Measurements from ENCODE around the gene SLC6A19.

SLC6A19 gene

GRCh38 chr5:1172670-1173404, 28.6 kb upstream of the SLC6A19 start:
- H3K4me3 ChIP-seq (ENCODE audit: low read depth, low read length): no peak overlapping the region
- H3K27ac ChIP-seq: no peak overlapping the region
- no peaks in the 10 kb centered on the region for H3K27me3 ChIP-seq (ENCODE audit: insufficient read depth, low read depth, severe bottlenecking)
- no peak for TF ChIP-seq CTCF (IDR thresholded peaks at IDR 0.05; ENCODE audit: low read depth, low read length)
- no peaks in the 10 kb centered on the region for H3K36me3 ChIP-seq
- no peaks in the 10 kb centered on the region for H3K9me3 ChIP-seq (ENCODE audit: severe bottlenecking)
- no peak for DNase-seq

GRCh38 chr5:1173485-1174070, 27.8 kb upstream of the SLC6A19 start:
- Histone ChIP-seq H3K36me3 (no peaks in the 10 kb centered on the region), H3K27me3 (ENCODE audit: insufficient read depth, low read depth, severe bottlenecking) (no peaks in the 10 kb centered on the region), H3K27ac (no peak overlapping the region), H3K9me3 (ENCODE audit: severe bottlenecking) (no peaks in the 10 kb centered on the region), H3K4me3 (ENCODE audit: low read depth, low read length) (no peak overlapping the region)
- DNase-seq: no peak
- TF ChIP-seq CTCF (IDR thresholded peaks at IDR 0.05; ENCODE audit: low read depth, low read length): no peak

- peak; percentile 87 for DNase-seq
Measured at GRCh38 chr5:1174122-1174936, 27.1 kb upstream of the SLC6A19 start.

GRCh38 chr5:1175015-1175414, 26.4 kb upstream of the SLC6A19 start:
- DNase-seq: no peak
- Histone ChIP-seq H3K27me3 (ENCODE audit: insufficient read depth, low read depth, severe bottlenecking) (no peaks in the 10 kb centered on the region), H3K36me3 (no peaks in the 10 kb centered on the region), H3K27ac (no peak overlapping the region), H3K4me3 (ENCODE audit: low read depth, low read length) (no peak overlapping the region), H3K9me3 (ENCODE audit: severe bottlenecking) (no peaks in the 10 kb centered on the region)
- no peak for TF ChIP-seq CTCF (IDR thresholded peaks at IDR 0.05; ENCODE audit: low read depth, low read length)

More at GRCh38 chr5:1174122-1174936, 27.1 kb upstream of the SLC6A19 start:
- peak; percentile 96 for TF ChIP-seq CTCF (IDR thresholded peaks at IDR 0.05; ENCODE audit: low read depth, low read length)
- H3K27ac ChIP-seq: no peak overlapping the region
- H3K36me3 ChIP-seq: no peaks in the 10 kb centered on the region
- H3K9me3 ChIP-seq (ENCODE audit: severe bottlenecking): no peaks in the 10 kb centered on the region
- H3K27me3 ChIP-seq (ENCODE audit: insufficient read depth, low read depth, severe bottlenecking): no peaks in the 10 kb centered on the region
- no peak overlapping the region for H3K4me3 ChIP-seq (ENCODE audit: low read depth, low read length)

- Histone ChIP-seq H3K27me3 (ENCODE audit: insufficient read depth, low read depth, severe bottlenecking) (no peaks in the 10 kb centered on the region), H3K4me3 (ENCODE audit: low read depth, low read length) (no peak overlapping the region), H3K36me3 (no peaks in the 10 kb centered on the region), H3K27ac (no peak overlapping the region), H3K9me3 (ENCODE audit: severe bottlenecking) (no peaks in the 10 kb centered on the region)
- no peak for TF ChIP-seq CTCF (IDR thresholded peaks at IDR 0.05; ENCODE audit: low read depth, low read length)
- DNase-seq: no peak
Measured at GRCh38 chr5:1175801-1176472, 25.5 kb upstream of the SLC6A19 start.

Data from WERI-Rb-1 (cell line).